Skeletal muscle satellite cell (primary cell): Measurements from ENCODE around the gene MRS2.
"Not testable (repeated sequence)": the region's sequence is repeated elsewhere in the genome, so short reads cannot be mapped to it uniquely, and the experiment has no call there.

Experiments
- H3K27me3 ChIP-seq: 2 replicates; pipeline ENCODE4 v1.7.0; 2013; ENCODE audit warnings: low read length; ENCODE audit not compliant: control insufficient read depth, insufficient read depth
- H3K36me3 ChIP-seq: 2 replicates; pipeline ENCODE4 v1.7.0; 2013; ENCODE audit warnings: mild to moderate bottlenecking, control low read depth, low read length; ENCODE audit not compliant: insufficient read depth
- H3K4me1 ChIP-seq: 2 replicates; pipeline ENCODE4 v1.7.0; 2013; ENCODE audit warnings: low read length; ENCODE audit not compliant: control insufficient read depth, insufficient read depth
- H3K4me2 ChIP-seq: 2 replicates; pipeline ENCODE4 v1.7.0; 2013; ENCODE audit warnings: mild to moderate bottlenecking, low read length
- H3K4me3 ChIP-seq: 2 replicates; pipeline ENCODE4 v1.7.0; 2013; ENCODE audit warnings: low read length
- H3K9ac ChIP-seq: 2 replicates; pipeline ENCODE4 v1.7.0; 2013; ENCODE audit warnings: mild to moderate bottlenecking, low read depth, low read length, moderate library complexity
- H3K9me3 ChIP-seq: replicated peaks from 2 replicates; pipeline ENCODE4 v1.7.0; 2013; ENCODE audit warnings: mild to moderate bottlenecking, control low read depth, low read length

MRS2 gene

DNA sequence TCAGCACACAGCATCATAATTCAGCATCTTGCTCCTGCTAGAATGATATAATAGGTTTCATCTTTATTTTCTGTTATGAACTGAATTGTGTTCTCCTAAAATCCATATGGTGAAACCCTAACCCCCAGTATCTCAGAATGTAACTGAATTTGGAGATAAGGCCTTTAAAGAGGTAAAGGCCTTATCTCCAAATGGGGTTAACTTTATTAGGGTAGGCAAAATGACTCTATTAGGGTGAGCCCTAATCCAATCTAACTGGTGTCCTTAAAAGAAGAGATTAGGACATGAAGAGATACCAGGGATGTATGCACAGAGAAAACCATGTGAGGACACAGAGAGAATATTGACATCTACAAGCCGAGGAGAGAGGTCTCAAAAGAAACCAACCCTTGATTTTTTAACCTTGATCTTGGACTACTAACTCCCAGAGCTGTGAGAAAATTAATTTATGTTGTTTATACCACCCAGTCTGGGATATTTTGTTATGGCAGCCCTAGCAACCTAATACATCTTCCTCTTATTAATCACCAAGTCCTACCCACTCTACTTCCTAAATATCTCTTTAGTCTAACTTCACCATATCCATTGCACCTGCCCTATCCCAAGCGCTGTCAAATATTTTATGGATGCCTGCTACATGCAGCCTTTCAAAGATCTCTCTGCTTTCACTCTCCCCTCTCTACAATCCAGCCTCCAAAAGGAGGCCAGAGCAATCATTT lies 8.5 kb upstream of the MRS2 start:
- Histone ChIP-seq H3K9me3 (no peaks in the 10 kb centered on the region), H3K4me2 (no peak overlapping the region), H3K4me1 (peaks cover 9% of the 10 kb centered on the region), H3K4me3 (no peak overlapping the region), H3K9ac (no peak overlapping the region), H3K27me3 (peaks cover 4% of the 10 kb centered on the region), H3K36me3 (no peaks in the 10 kb centered on the region)

DNA sequence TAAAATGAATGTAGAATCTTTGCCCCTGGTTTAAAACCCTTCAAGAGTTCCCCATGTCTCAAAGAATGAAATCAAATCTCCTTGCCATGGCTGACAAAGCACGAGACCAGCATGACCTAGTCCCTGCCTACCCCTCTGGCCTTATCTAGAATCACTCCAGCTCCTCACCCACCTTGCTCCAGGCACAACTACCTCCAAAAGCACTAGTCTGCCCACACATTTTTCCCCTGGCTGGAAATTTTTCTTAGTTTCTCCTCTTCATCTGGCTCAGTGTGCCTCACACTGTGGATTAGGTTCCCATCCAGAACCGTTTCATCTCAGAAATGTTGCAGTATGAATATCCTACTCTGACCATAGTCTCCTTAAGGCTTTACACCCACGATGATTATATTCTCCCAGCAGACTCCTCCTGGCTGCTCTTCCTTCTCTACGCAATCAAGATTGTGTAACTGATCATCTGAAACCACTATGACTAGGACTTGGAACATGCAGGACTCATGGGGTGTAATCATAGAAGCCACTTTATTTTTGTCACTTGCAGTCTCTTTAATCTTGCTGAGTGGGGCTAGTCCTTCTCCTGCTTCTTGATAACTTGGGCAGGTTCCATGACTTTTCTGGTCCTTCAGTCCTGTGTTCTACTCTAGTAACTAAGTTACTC lies 7.8 kb upstream of the MRS2 start:
- H3K4me2 ChIP-seq, result peak overlapping the region; percentile 48
- peaks cover 10% of the 10 kb centered on the region for H3K27me3 ChIP-seq
- no peak overlapping the region for H3K4me3 ChIP-seq
- H3K4me1 ChIP-seq, result peaks cover 9% of the 10 kb centered on the region
- H3K9ac ChIP-seq, result no peak overlapping the region
- no peaks in the 10 kb centered on the region for H3K36me3 ChIP-seq
- no peaks in the 10 kb centered on the region for H3K9me3 ChIP-seq

- Histone ChIP-seq H3K4me1 (peaks cover 9% of the 10 kb centered on the region), H3K9ac (no peak overlapping the region), H3K9me3 (no peaks in the 10 kb centered on the region), H3K4me3 (no peak overlapping the region), H3K27me3 (peaks cover 9% of the 10 kb centered on the region), H3K36me3 (no peaks in the 10 kb centered on the region), H3K4me2 (no peak overlapping the region)
Observed at GRCh38 chr6:24396824-24397223, 5.9 kb upstream of the MRS2 start.

DNA sequence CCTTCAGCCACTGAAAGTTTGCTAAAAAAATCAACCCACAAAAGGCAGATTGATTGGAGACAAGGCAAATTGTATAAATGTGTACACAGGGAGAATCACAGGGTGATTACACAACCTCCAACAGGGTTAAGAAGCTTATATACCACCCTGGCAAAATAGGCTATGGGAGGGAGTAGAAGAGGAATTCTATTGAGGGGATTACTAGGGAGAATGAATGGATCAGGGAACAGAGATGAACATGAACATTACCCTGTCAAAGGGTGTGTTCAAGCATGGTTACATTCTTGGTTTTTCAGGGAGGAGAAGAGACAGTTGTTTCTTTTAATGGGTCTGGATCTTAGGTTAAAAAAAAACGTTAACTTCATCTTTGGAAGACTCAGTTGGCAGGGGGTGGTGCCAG lies 5.1 kb upstream of the MRS2 start:
- Histone ChIP-seq H3K4me3 (no peak overlapping the region), H3K27me3 (peaks cover 9% of the 10 kb centered on the region), H3K4me2 (no peak overlapping the region), H3K4me1 (peaks cover 15% of the 10 kb centered on the region), H3K9me3 (no peaks in the 10 kb centered on the region), H3K9ac (no peak overlapping the region), H3K36me3 (no peaks in the 10 kb centered on the region)

DNA sequence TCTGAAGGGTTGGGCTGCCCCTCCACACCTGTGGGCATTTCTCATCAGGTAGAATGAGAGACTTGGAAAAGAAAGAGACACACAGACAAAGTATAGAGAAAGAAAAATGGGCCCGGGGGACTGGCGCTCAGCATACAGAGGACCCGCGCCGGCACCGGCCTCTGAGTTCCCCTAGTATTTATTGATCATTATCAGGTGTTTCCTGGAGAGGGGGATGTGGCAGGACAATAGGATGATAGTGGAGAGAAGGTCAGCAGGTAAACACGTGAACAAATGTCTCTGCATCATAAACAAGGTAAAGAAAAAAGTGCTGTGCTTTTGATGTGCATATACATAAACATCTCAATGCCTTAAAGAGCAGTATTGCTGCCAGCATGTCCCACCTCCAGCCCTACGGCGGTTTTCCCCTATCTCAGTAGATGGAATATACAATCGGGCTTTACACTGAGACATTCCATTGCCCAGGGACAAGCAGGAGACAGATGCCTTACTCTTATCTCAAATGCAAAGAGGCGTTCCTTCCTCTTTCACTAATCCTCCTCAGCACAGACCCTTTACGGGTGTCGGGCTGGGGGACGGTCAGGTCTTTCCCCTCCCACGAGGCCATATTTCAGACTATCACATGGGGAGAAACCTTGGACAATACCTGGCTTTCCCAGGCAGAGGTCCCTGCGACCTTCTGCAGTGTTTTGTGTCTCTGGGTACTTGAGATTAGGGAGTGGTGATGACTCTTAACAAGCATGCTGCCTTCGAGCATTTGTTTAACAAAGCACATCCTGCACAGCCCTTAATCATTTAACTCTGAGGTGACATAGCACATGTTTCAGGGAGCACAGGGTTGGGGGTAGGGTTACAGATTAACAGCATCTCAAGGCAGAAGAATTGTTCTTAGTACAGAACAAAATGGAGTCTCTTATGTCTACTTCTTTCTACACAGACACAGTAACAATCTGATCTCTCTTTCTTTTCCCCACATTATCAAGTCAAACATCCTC lies 2.4 kb upstream of the MRS2 start:
- not testable (repeated sequence) for H3K4me2 ChIP-seq, H3K9ac ChIP-seq, H3K27me3 ChIP-seq, H3K36me3 ChIP-seq, H3K4me3 ChIP-seq, H3K9me3 ChIP-seq
- H3K4me1 ChIP-seq, result peaks cover 11% of the 10 kb centered on the region

DNA sequence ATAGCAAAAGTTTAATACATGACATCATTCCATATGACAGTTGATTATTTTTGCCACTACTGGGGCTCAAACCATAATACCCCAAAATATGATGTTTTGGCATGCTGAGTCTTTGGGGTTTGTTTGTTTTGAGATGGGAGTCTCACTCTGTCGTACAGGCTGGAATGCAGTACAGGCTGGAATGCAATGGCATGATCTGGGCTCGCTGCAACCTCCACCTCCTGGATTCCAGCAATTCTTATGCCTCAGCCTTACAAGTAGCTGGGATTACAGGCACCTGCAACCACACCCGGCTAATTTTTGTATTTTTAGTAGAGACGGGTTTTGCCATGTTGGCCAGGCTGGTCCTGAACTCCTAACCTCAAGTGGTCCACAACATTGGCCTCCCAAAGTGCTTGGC lies 1.3 kb upstream of the MRS2 start:
- Histone ChIP-seq H3K36me3 (peaks cover 6% of the 10 kb centered on the region), H3K4me3 (no peak overlapping the region), H3K4me1 (peaks cover 9% of the 10 kb centered on the region), H3K4me2 (no peak overlapping the region), H3K9ac (no peak overlapping the region), H3K9me3 (no peaks in the 10 kb centered on the region), H3K27me3 (peaks cover 9% of the 10 kb centered on the region)

DNA sequence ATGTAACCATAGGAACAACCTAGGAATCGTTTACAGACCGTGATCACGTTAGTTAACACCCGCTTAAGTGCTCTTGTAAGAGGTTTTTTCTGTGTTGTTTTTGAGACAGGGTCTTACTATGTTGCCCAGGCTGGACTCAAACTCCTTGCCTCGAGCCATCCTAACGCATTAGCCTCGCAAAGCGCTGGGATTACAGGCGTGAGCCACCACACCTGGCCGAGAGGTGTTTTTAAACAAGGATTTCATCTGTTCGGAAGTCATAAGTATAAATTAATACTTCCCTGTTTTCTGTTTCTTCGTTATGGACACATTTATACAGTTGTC lies 727 bp downstream of the MRS2 start:
- no peaks in the 10 kb centered on the region for H3K9me3 ChIP-seq
- H3K27me3 ChIP-seq, result peaks cover 9% of the 10 kb centered on the region
- peak overlapping the region; percentile 84 for H3K9ac ChIP-seq
- H3K36me3 ChIP-seq, result peaks cover 14% of the 10 kb centered on the region
- peaks cover 9% of the 10 kb centered on the region for H3K4me1 ChIP-seq
- peak overlapping the region; percentile 90 for H3K4me2 ChIP-seq
- H3K4me3 ChIP-seq, result peak overlapping the region; percentile 100

DNA sequence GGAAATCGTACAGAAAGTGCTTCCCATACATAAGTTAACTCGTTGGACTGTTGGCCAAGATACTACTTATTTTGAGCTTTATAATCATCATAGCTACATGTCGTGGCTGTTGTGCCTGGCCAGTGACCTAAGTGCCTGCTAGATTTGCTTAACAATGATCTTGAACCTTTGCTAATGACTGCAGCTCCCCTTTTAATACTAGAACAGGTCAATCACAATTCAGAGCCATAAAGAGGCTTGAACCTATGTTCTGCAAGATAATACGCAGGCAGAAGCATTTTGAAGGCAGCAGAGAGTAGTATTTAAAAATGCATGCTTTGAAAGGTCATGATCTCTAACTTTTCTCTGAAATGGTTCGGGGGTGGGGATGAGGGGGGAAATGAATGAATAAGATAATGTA lies 2.5 kb downstream of the MRS2 start:
- H3K27me3 ChIP-seq, result no peaks in the 10 kb centered on the region
- peaks cover 23% of the 10 kb centered on the region for H3K36me3 ChIP-seq
- no peak overlapping the region for H3K4me3 ChIP-seq
- no peak overlapping the region for H3K4me2 ChIP-seq
- no peaks in the 10 kb centered on the region for H3K9me3 ChIP-seq
- peaks cover 9% of the 10 kb centered on the region for H3K4me1 ChIP-seq
- no peak overlapping the region for H3K9ac ChIP-seq

- no peak overlapping the region for H3K4me3 ChIP-seq
- no peaks in the 10 kb centered on the region for H3K27me3 ChIP-seq
- no peaks in the 10 kb centered on the region for H3K9me3 ChIP-seq
- H3K36me3 ChIP-seq, result peaks cover 41% of the 10 kb centered on the region
- H3K4me1 ChIP-seq, result peaks cover 2% of the 10 kb centered on the region
- no peak overlapping the region for H3K9ac ChIP-seq
- no peak overlapping the region for H3K4me2 ChIP-seq
Observed at GRCh38 chr6:24408719-24409410, 6.1 kb downstream of the MRS2 start.

- Histone ChIP-seq H3K27me3 (no peaks in the 10 kb centered on the region), H3K9ac (no peak overlapping the region), H3K4me1 (no peaks in the 10 kb centered on the region), H3K9me3 (no peaks in the 10 kb centered on the region), H3K36me3 (peaks cover 42% of the 10 kb centered on the region), H3K4me3 (no peak overlapping the region), H3K4me2 (no peak overlapping the region)
Observed at GRCh38 chr6:24410622-24411021, 7.9 kb downstream of the MRS2 start.

GRCh38 chr6:24412294-24412693 lies 9.6 kb downstream of the MRS2 start:
- H3K9ac ChIP-seq, result no peak overlapping the region
- no peak overlapping the region for H3K4me3 ChIP-seq
- peaks cover 51% of the 10 kb centered on the region for H3K36me3 ChIP-seq
- no peaks in the 10 kb centered on the region for H3K4me1 ChIP-seq
- H3K4me2 ChIP-seq, result no peak overlapping the region
- no peaks in the 10 kb centered on the region for H3K27me3 ChIP-seq
- H3K9me3 ChIP-seq, result no peaks in the 10 kb centered on the region
